Tibial artery (tissue), 4 donors: Measurements from ENCODE around the gene AP1AR.

Source experiments
- DNase-seq, 2 donors: peaks; one replicate each; pipeline ENCODE4 v3.0.0-alpha.2; 2019
- H3K27ac ChIP-seq, 2 donors: fragments of 200-600 bp; sonication (generic) in 1 of 2; 1 replicate in 1 of 2; 2 replicates in 1 of 2; pipeline ENCODE4 v1.5.1; 2018 to 2019; ENCODE audit warnings: mild to moderate bottlenecking in 1 of 2
- H3K27me3 ChIP-seq, 2 donors: fragments of 200-600 bp; sonication (generic) in 1 of 2; one replicate each; pipeline versions ENCODE4 v1.5.1 to v1.6.0; 2016 to 2019
- H3K36me3 ChIP-seq, 3 donors: fragments of 200-600 bp; sonication (generic) in 2 of 3; one replicate each; pipeline ENCODE4 v1.5.1; 2016 to 2019; ENCODE audit warnings: mild to moderate bottlenecking in 2 of 3
- H3K4me1 ChIP-seq, 4 donors: fragments of 200-600 bp; sonication (generic) in 2 of 4; 1 replicate in 3 of 4; 2 replicates in 1 of 4; pipeline ENCODE4 v1.5.1; 2016 to 2019
- H3K4me3 ChIP-seq, 2 donors: fragments of 200-600 bp; sonication (generic) in 1 of 2; 1 replicate in 1 of 2; 2 replicates in 1 of 2; pipeline ENCODE4 v1.5.1; 2018 to 2019; ENCODE audit warnings: mild to moderate bottlenecking in 2 of 2
- H3K9me3 ChIP-seq, 3 donors: fragments of 200-600 bp; sonication (generic) in 1 of 3; one replicate each; pipeline ENCODE4 v1.5.1; 2016 to 2019
- intact Hi-C: fragments of 100-400 bp; cut with DNase I; formaldehyde crosslinking; loops from one replicate; pipeline ENCODE4 v1.15.0; 2023; ENCODE audit warnings: low total_unique reads
- TF ChIP-seq, protein P1 (sequence below), 2 experiments: fragments of 200-600 bp in 1 of 2; fragments of 450-650 bp in 1 of 2; IDR thresholded peaks; one replicate each; pipeline ENCODE4 v1.5.1; 2017 to 2019; ENCODE audit warnings: antibody characterized with exemption in 2 of 2, mild to moderate bottlenecking in 1 of 2, moderate library complexity in 1 of 2

The AP1AR gene

DNA sequence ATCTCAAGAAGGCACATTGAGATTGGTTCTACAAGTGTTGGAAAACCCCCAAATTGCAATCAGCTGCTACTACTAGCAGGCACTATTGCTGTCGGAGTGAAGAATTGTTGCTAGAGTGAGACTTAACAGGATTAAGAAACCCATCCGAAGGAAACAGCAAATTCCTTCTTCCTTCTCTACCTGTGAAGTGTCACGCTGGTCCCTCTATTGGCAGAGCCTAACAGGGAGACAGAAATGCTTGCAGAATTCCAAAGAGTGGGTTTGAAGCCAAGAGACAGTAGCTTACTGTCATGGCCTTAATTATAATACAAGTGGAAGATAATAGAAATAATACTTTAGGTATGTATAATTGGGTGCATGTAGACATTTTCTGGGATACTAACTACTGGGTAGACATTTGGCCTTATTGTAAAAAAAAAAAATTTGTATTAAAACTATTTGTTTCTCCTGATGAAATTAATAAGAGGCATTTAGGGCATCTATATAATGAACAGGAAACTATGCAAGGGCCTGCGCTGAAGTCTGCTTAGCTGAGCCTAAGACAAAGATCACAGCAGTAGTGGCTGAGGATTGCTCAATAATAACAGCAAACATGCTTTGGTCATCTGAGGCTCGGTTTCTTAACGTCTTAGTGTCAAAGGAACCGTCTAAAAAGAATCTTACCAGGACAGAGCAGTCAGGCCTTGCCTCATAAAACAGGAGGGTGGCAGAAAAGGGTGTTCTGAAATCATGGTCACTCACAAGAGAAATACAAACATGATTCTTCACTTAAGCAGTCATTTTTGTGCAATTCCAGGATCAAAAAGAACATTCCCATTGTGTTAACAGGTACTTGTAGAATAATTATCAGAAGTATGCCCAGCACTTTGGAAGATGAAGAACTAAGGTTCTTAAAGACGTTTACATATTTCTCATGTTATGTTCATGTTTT lies 45.6 kb upstream of the AP1AR start:
- H3K4me3 ChIP-seq, result no peak overlapping the region
- TF ChIP-seq, protein P1, sequence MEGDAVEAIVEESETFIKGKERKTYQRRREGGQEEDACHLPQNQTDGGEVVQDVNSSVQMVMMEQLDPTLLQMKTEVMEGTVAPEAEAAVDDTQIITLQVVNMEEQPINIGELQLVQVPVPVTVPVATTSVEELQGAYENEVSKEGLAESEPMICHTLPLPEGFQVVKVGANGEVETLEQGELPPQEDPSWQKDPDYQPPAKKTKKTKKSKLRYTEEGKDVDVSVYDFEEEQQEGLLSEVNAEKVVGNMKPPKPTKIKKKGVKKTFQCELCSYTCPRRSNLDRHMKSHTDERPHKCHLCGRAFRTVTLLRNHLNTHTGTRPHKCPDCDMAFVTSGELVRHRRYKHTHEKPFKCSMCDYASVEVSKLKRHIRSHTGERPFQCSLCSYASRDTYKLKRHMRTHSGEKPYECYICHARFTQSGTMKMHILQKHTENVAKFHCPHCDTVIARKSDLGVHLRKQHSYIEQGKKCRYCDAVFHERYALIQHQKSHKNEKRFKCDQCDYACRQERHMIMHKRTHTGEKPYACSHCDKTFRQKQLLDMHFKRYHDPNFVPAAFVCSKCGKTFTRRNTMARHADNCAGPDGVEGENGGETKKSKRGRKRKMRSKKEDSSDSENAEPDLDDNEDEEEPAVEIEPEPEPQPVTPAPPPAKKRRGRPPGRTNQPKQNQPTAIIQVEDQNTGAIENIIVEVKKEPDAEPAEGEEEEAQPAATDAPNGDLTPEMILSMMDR (IDR thresholded peaks at IDR 0.05), result no peak
- no peak overlapping the region for H3K27ac ChIP-seq
- H3K27me3 ChIP-seq, result no peaks in the 10 kb centered on the region
- no peaks in the 10 kb centered on the region for H3K9me3 ChIP-seq
- H3K4me1 ChIP-seq, result no peaks in the 10 kb centered on the region
- intact Hi-C loops, result no loop called here
- no peak for DNase-seq
- H3K36me3 ChIP-seq, result peaks cover 0 to 3% (median 0%) of the 10 kb centered on the region in 3 donors

DNA sequence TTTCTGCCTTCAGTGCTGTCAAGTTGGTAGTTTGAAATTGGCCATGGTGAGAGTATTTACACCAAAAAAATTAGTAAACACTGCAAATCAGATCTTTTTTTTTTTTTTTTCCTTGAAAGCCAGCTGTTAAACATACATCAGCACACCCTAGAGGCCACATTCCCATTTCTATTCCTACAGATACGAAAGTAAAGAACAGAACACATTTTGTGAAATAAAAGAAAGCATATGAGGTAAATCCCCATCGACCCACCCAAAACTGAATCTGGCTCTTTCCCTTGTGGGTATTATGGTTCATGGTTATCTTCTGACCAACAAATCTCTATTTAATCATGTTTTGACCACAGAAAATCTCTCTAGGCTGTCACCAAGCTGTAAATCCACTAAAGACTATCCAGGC lies 41.8 kb upstream of the AP1AR start:
- Histone ChIP-seq H3K4me3 (no peak overlapping the region), H3K9me3 (no peaks in the 10 kb centered on the region), H3K36me3 (peaks cover 0 to 4% (median 0%) of the 10 kb centered on the region in 3 donors), H3K27ac (no peak overlapping the region), H3K4me1 (no peaks in the 10 kb centered on the region), H3K27me3 (no peaks in the 10 kb centered on the region)
- TF ChIP-seq, protein P1 (IDR thresholded peaks at IDR 0.05), result no peak
- intact Hi-C loops, result no loop called here
- no peak for DNase-seq

DNA sequence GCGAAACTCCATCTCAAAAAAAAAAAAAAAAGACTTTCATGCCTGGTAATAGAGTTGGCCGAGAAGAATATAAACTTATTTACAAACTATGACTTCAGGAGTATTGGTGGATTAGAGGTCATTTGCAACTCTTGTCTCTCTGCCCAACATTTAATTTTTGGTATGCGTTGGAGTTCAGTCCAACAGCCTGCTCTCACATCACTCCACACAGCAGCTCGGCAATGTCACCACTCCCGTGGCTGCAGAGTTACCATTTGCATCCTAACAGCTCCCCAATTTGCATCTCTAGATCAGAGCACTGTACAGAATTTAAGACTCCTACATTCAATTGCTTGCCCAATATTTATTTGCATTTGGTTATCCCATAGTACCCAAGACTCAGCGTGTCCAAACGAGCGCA lies 40.9 kb upstream of the AP1AR start:
- H3K27ac ChIP-seq, result no peak overlapping the region
- intact Hi-C loops, result no loop called here
- no peaks in the 10 kb centered on the region for H3K9me3 ChIP-seq
- H3K4me1 ChIP-seq, result no peaks in the 10 kb centered on the region
- TF ChIP-seq, protein P1 (IDR thresholded peaks at IDR 0.05), result no peak
- no peaks in the 10 kb centered on the region for H3K27me3 ChIP-seq
- H3K36me3 ChIP-seq, result peaks cover 0 to 4% (median 0%) of the 10 kb centered on the region in 3 donors
- DNase-seq, result no peak
- H3K4me3 ChIP-seq, result no peak overlapping the region

DNA sequence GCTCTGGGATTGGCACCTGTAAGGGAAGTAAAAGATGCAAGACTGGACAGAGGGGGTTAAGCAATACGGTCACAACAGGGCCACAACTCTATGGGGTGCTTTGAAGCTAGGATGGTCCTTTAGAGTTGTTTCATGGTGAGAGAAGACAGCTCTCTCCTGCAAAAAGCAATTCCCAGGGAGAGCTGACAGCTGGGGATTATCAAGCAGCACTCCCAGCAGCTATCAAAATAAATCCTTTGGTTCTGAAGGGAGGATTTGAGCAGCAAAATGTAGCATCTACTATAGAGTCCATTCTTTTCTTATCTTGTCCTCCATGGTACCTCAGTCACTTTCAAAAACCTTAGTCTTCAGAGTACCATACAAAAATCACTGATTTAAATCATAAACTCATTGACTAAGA lies 35.1 kb upstream of the AP1AR start:
- TF ChIP-seq, protein P1 (IDR thresholded peaks at IDR 0.05), result no peak
- H3K4me3 ChIP-seq, result no peak overlapping the region
- no peak for DNase-seq
- H3K9me3 ChIP-seq, result no peaks in the 10 kb centered on the region
- H3K36me3 ChIP-seq, result no peaks in the 10 kb centered on the region
- intact Hi-C loops, result no loop called here
- H3K4me1 ChIP-seq, result no peaks in the 10 kb centered on the region
- H3K27me3 ChIP-seq, result no peaks in the 10 kb centered on the region
- no peak overlapping the region for H3K27ac ChIP-seq

GRCh38 chr4:112199041-112199440 lies 32.5 kb upstream of the AP1AR start:
- no peak for DNase-seq
- Histone ChIP-seq H3K36me3 (no peaks in the 10 kb centered on the region), H3K27me3 (no peaks in the 10 kb centered on the region), H3K4me1 (no peaks in the 10 kb centered on the region), H3K27ac (no peak overlapping the region), H3K9me3 (no peaks in the 10 kb centered on the region), H3K4me3 (no peak overlapping the region)
- intact Hi-C loops, result no loop called here
- TF ChIP-seq, protein P1 (IDR thresholded peaks at IDR 0.05), result no peak
